GM19035 (cell line): Measurements from ENCODE around the gene AIG1.
A peak's percentile ranks its signal among the peaks of the same experiment; 100 is the strongest.
"Not testable (repeated sequence)": the region's sequence is repeated elsewhere in the genome, so short reads cannot be mapped to it uniquely, and the experiment has no call there.

Experiments
- ATAC-seq: cut with Tn5 transposase; IDR thresholded peaks from one replicate; pipeline ENCODE4 v1.9.1; 2021; ENCODE audit not compliant: unreplicated experiment

AIG1 gene

GRCh38 chr6:143055891-143056290 lies 4.8 kb upstream of the AIG1 start:
- ATAC-seq: no peak

DNA sequence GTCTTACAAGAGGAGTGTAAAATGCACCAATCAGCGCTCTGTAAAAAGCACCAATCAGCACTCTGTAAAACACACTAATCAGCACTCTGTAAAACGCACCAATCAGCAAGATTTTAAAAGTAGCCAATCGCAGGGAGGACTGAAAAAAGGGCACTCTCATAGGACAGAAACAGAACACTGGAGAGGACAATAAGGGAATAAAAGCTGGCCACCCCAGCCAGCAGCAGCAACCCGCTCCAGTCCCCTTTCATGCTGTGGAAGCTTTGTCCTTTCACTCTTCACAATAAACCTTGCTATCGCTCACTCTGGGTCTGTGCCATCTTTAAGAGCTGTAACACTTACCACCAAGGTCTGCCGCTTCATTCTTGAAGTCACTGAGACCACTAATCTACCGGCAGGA lies 1.7 kb upstream of the AIG1 start:
- ATAC-seq: no peak

GRCh38 chr6:143059663-143060353 lies 881 bp upstream of the AIG1 start:
- no peak for ATAC-seq

- peak; percentile 77 for ATAC-seq
Measured at GRCh38 chr6:143060354-143060805, 309 bp upstream of the AIG1 start.

DNA sequence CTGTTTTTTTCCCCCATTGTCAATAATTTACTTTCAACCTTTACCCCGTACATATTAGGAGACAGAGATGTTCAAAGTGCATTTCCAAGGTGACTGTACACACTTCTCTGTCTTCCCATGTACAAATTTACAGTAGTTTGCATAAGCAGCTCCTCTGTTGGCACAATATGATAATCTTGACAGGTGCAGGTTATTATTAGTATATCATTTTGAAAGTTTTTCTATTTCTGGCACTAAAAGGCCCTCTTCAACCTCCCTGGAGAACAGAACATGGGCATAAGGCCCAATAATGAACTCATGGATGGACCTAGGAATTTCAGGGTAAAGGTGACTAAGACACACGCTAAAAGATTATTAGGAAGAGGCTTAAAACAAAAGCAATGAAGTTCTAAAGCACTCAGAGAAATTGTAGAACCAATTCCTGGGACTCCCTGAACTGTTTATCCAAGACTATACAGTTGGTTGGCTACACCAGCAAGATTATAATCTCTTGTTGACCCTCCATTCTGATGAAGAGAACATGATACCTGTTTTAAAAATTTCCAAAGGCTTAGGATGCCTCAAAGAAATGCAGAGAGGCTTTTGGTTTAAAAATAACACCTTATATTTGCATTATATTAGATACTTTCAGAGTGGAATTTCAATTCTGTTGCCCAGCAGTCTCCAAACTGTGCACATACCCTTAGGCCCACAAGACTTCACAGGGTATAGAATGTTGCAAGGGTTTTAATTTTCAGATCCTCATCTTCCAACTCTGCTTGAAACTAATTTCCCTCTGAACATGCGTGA lies 1.1 kb downstream of the AIG1 start:
- ATAC-seq: no peak

GRCh38 chr6:143062551-143062950 lies 1.9 kb downstream of the AIG1 start:
- ATAC-seq: no peak

DNA sequence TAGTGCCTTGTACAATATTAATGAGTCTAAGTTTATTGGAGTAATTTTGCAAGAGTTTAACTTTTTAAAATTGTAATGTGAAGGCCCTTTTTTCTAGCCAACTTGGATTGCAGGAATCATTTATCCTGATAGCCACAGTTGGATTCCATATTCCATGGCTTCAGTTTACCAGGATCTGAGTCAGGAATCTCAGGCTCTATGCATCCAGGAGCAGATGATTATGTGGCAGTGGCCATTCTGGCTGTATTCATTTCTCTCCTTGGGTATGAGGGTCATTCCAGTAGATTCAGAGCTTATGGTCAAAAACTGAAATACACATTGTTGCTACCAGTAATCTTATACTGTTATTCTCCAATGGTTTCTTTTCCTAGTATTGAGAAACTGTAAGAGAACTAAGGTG lies 2.9 kb downstream of the AIG1 start:
- no peak for ATAC-seq

DNA sequence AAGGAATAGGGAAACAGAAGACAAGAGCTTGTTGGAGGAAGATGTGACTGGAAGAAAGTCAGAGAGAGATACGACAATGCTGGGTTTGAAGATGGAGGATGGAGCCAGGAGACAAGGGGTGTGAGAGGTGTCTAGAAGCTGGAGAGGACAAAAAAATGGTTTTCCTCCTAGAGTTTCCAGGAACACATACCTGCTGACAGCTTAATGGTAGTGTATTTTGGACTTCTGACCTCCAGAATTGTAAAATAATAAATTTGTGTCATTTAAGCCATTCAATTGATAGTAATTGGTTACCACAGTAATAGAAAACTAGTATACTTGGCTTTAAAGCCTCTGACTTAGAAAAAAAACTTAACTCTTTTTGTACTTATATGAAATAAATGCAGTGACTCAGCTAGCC lies 3.6 kb downstream of the AIG1 start:
- ATAC-seq: no peak

GRCh38 chr6:143064951-143065683 lies 4.4 kb downstream of the AIG1 start:
- ATAC-seq: no peak

- ATAC-seq: no peak
Measured at GRCh38 chr6:143068001-143068400, 7.3 kb downstream of the AIG1 start.

DNA sequence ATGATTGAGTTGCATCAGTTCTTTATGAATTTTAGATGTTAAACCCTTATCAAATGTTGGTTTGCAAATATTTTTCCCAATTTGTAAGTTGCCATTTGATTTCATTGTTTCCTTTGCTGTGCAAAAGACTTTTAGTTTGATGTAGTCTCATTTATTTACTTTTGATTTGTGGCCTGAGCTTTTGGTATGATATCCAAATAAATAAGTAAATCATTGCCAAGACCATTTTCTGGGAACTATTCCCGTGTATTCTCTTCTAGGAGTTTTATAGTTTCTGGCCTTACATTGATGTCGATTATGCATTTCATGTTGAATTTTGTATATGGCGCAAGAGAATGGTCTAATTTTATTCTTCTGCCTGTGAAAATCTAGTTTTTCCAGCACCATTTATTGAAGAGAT lies 13.4 kb downstream of the AIG1 start:
- no peak for ATAC-seq

DNA sequence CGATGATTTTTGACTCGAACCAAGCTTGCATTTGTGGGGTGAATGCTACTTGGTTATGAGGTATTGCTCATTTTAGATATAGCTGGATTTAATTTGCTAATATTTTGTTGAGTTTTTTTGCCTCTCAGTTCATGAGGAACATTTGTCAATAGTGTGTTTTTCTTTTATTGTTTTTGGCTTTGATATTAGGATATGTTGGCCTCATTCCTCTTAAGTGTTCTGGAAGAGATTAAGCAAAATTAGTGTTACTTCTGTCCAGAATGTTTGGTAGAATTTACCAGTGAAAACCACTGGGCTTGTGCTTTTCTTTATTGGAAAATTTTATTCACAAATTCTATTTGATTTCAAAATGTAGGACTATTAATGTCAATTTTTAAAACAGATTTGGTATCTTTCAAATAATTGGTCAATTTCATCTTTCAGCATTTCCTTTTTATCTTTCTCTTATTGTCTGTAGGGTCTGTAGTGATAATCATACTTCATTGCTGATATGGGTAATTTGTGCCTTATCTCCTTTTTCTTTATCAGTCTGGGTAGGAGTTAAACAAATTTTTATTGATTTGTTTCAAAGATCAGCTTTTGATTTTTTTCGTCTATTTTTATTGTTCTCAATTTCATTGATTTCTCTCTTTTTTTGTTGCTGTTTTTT lies 14.1 kb downstream of the AIG1 start:
- no peak for ATAC-seq

DNA sequence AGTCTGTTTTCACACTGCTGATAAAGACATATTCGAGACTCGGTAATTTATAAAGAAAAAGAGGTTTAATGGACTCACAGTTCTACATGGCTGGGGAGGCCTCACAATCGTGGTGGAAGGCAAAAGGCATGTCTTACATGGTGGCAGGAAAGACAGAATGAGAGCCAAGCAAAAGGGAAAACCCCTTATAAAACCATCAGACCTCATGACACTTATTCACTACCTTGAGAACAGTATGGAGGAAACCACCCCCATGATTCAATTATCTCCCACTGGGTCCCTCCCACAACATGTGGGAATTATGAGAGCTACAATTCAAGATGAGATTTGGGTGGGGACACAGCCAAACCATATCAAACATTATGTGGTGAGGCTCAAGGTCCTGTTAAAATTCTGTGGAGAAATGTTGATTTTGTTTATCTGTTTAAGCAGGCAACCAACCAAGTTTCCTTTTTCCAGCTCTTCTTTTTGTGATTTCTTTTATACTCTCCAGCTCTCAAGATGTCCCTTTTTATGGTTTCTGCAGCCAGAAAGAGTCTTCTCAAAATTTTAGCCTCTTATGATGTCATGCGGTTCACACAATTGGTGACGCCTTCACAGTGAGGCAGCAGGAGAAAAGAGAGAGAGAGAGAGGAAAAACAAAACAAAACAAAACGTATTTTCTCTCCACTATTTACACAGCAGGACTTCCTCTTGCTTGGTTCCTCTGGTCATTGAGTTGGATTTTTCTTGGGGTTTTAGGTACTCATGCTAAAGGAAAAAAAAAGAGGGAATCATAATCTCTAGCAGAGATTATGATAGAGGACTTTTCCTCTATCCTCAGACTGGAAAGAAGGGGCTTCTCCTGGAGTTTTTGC lies 18.0 kb downstream of the AIG1 start:
- no peak for ATAC-seq

DNA sequence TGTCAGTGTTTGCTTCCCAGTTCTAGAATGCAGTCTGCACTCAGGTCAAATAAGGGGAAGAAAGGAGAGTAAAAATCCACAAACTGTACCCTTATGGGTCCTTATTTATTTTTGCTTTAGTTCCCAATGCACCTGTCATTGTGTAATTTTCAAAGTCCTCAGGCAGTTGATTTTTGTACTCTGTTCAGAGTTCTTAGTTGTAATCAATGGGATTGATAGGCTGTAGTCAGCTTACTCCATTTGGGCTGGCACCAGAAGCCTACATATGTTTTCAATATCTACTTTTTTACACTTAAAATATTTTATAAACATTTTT lies 18.6 kb downstream of the AIG1 start:
- ATAC-seq: no peak

DNA sequence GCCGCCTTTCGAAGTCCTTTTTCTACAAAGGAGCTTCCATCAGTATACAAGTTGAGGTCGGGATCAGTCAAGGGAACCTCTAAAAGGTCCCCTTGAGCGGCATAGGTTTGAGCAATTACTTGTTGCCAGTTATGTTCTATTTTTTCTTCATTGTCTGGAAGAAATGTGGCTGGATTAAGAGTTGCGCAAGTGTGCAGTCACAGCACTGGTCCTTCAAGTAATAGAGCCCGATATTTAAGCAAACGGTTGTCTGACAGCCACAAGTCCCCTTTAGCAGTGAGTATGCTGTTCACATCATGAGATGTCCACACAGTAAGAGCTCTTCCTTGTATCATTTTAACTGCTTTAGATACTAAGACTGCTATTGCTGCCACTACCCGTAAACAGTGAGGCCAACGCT lies 21.6 kb downstream of the AIG1 start:
- ATAC-seq: not testable (repeated sequence)

GRCh38 chr6:143084019-143084418 lies 23.3 kb downstream of the AIG1 start:
- not testable (repeated sequence) for ATAC-seq

DNA sequence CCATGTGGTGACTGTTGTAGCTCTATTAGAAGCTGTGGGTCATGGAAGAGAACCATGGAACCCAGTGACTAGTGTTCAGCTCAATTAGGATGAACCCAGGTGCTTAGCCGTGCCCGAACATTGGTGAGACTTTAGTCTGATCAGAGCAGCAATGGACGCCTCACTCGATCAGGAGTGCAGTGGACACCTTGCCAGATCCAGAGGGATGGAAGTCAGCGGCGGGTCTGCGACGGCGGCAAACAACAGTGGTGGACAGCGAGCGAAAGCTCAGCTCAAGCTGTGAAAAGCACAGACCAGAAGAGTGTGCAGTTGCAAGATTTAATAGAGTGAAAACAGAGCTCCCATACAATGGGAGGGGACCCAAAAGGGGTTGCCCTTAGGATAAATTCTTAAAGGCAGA lies 26.6 kb downstream of the AIG1 start:
- not testable (repeated sequence) for ATAC-seq

DNA sequence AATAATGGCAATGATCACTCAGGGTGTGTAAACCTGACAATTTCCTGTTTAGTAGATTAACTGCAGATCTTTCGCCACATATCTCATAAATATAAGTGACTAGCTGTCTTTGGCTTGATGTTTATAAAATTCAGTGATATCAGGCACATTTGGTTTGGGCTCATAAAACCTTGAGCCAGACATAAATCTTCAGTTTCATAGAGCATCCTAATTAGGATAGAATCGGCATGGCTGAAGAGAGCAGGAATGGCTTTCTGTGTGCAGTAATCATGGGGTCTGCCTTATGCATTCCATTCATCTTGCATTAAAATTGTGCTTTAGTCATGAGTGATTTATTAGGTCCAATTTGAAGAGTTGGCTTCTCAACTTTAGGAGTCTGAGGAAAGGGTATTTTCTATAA lies 27.2 kb downstream of the AIG1 start:
- ATAC-seq: no peak

DNA sequence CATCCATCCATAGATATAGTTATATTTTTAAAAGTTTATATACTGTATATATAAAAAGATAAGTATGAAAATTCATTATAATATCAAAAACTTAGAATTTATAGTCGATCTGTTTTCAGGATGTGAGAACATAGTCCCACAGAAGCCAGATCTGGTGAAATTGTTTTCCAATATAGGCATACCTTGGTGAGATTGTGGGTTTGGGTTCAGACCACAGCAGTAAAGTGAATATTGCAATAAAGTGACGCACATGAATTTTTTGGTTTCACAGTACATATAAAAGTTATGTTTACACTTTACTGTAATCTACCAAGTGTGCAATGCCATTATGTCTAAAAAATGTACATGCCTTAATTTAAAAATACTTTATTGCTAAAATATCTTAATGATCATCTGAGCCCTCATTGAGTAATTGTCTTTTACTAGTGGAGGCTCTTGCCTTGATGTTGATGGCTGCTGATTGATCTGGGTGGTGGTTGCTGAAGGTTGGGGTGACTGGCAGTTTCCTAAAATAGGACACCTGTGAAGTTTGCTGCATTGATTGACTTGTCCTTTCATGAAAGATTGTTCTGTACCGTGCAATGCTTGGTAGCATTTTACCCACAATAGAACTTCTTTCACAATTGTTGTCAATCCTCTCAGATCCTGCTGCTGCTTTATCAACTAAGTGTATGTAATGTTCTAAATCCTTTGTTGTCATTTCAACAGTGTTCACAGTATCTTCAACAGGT lies 29.8 kb downstream of the AIG1 start:
- ATAC-seq: no peak

GRCh38 chr6:143092768-143093167 lies 32.1 kb downstream of the AIG1 start:
- ATAC-seq: no peak
